GM19023 (cell line): Measurements from ENCODE around the gene UAP1L1.
"Not testable (repeated sequence)": the region's sequence is repeated elsewhere in the genome, so short reads cannot be mapped to it uniquely, and the experiment has no call there.

Experiments
- ATAC-seq: cut with Tn5 transposase; IDR thresholded peaks from one replicate; pipeline ENCODE4 v1.9.1; 2021; ENCODE audit warnings: mild to moderate bottlenecking, moderate library complexity; ENCODE audit not compliant: unreplicated experiment

UAP1L1 gene

GRCh38 chr9:137077010-137077747 lies at the start of gene UAP1L1:
Gene UAP1L1, plus strand, starts transcription at chr9:137077517. Its CDS starts 16 bp downstream, at chr9:137077533.
- peak; percentile 49 for ATAC-seq

GRCh38 chr9:137028263-137029057 lies 48.9 kb upstream of the UAP1L1 start:
- ATAC-seq = peak; percentile 37

- no peak for ATAC-seq
These were observed 48.0 kb upstream of the UAP1L1 start for GRCh38 chr9:137029058-137029936.

- ATAC-seq = no peak
These were observed 47.3 kb upstream of the UAP1L1 start for GRCh38 chr9:137030006-137030405.

- ATAC-seq = no peak
These were observed 46.5 kb upstream of the UAP1L1 start for GRCh38 chr9:137030538-137031527.

GRCh38 chr9:137031904-137032640 lies 45.2 kb upstream of the UAP1L1 start, which contains the start of gene FUT7:
Gene FUT7, minus strand, starts transcription at chr9:137032088. Its CDS starts 97 bp downstream, at chr9:137031991.
- ATAC-seq = no peak

- ATAC-seq = no peak
These were observed 44.5 kb upstream of the UAP1L1 start for GRCh38 chr9:137032858-137033257.

- ATAC-seq = not testable (repeated sequence)
These were observed 43.8 kb upstream of the UAP1L1 start for GRCh38 chr9:137033481-137033880.

- no peak for ATAC-seq
These were observed 43.1 kb upstream of the UAP1L1 start for GRCh38 chr9:137034039-137034708.

GRCh38 chr9:137034709-137035506 lies 42.4 kb upstream of the UAP1L1 start:
- ATAC-seq = peak; percentile 63

GRCh38 chr9:137035507-137035834 lies 41.8 kb upstream of the UAP1L1 start:
- no peak for ATAC-seq

- ATAC-seq = no peak
These were observed 41.4 kb upstream of the UAP1L1 start for GRCh38 chr9:137035937-137036336.

- ATAC-seq = no peak
These were observed 40.3 kb upstream of the UAP1L1 start for GRCh38 chr9:137037035-137037434.

GRCh38 chr9:137037483-137037882 lies 39.8 kb upstream of the UAP1L1 start:
- ATAC-seq = no peak

- no peak for ATAC-seq
These were observed 38.4 kb upstream of the UAP1L1 start for GRCh38 chr9:137038916-137039315.

GRCh38 chr9:137039611-137040366 lies 37.5 kb upstream of the UAP1L1 start:
- ATAC-seq = no peak

GRCh38 chr9:137040568-137040967 lies 36.7 kb upstream of the UAP1L1 start:
- no peak for ATAC-seq
